HEK293 (cell line): ENCODE data around the gene CDC14A.

Experiments used
- CTCF ChIA-PET: fragments of 350-600 bp; formaldehyde crosslinking; extraction: SDS; loops from one replicate; lab custom pipeline; 2021; ENCODE audit warnings: antibody characterized with exemption; lab: Yijun Ruan, JAX
- POLR2A ChIA-PET: fragments of 300-600 bp; formaldehyde crosslinking; extraction: SDS; loops from one replicate; lab custom pipeline; 2020; ENCODE audit warnings: antibody characterized with exemption, inconsistent platforms; lab: Yijun Ruan, JAX
- H3K27ac ChIP-seq: fragments of 200-500 bp; sonication (Bioruptor generic); 2 replicates; pipeline ENCODE4 v1.5.1; 2014; ENCODE audit warnings: low read depth, low read length, control low read depth, inconsistent platforms; ENCODE audit errors: extremely low read depth
- H3K36me3 ChIP-seq, 2 experiments: fragments of 200-500 bp in 1 of 2; sonication (Bioruptor generic) in 1 of 2; 1 replicate in 1 of 2; 2 replicates in 1 of 2; pipeline ENCODE4 v1.5.1; 2014 to 2017; ENCODE audit warnings: inconsistent platforms in 2 of 2, low read length in 2 of 2; ENCODE audit not compliant: control insufficient read depth in 2 of 2, insufficient read depth in 1 of 2
- H3K4me1 ChIP-seq: fragments of 200-500 bp; sonication (Bioruptor generic); 2 replicates; pipeline ENCODE4 v1.5.1; 2014; ENCODE audit warnings: mild to moderate bottlenecking, low read length, inconsistent platforms; ENCODE audit not compliant: control insufficient read depth, insufficient read depth
- H3K4me3 ChIP-seq: 2 replicates; pipeline ENCODE4 v1.5.1; 2011; ENCODE audit warnings: low read depth, mild to moderate bottlenecking, control low read depth, low read length, moderate library complexity
- H3K9me3 ChIP-seq: fragments of 200-500 bp; sonication (Bioruptor generic); 2 replicates; pipeline ENCODE4 v1.5.1; 2014; ENCODE audit warnings: low read depth, low read length, inconsistent platforms; ENCODE audit not compliant: control insufficient read depth, insufficient read depth
- ATF2 ChIP-seq: fragments of 450-650 bp; formaldehyde crosslinking; IDR thresholded peaks from 2 replicates; pipeline ENCODE4 v1.5.1; 2016; ENCODE audit warnings: missing biosample characterization, missing genetic modification characterization, low read depth
- CTCF ChIP-seq: fragments of 450-650 bp; formaldehyde crosslinking; IDR thresholded peaks from 2 replicates; pipeline ENCODE4 v1.5.1; 2016; ENCODE audit warnings: missing biosample characterization, missing genetic modification characterization
- GFI1B ChIP-seq: fragments of 450-650 bp; formaldehyde crosslinking; IDR thresholded peaks from 2 replicates; pipeline ENCODE4 v1.5.1; 2016; ENCODE audit warnings: missing biosample characterization, missing genetic modification characterization
- HIC1 ChIP-seq: fragments of 450-650 bp; formaldehyde crosslinking; IDR thresholded peaks from 2 replicates; pipeline ENCODE4 v1.5.1; 2016; ENCODE audit warnings: missing biosample characterization, missing genetic modification characterization
- HOXC10 ChIP-seq: sonication (generic); formaldehyde crosslinking; IDR thresholded peaks from 2 replicates; pipeline ENCODE4 v1.8.1; 2023; ENCODE audit warnings: mild to moderate bottlenecking, missing genetic modification reagents
- KLF9 ChIP-seq: fragments of 450-650 bp; formaldehyde crosslinking; IDR thresholded peaks from 2 replicates; pipeline ENCODE4 v1.5.1; 2016; ENCODE audit warnings: missing biosample characterization, missing genetic modification characterization, low read depth
- MEIS1 ChIP-seq: sonication (generic); formaldehyde crosslinking; IDR thresholded peaks from 2 replicates; pipeline ENCODE4 v1.8.1; 2022; ENCODE audit warnings: missing genetic modification reagents, mild to moderate bottlenecking, borderline replicate concordance
- PRDM10 ChIP-seq: fragments of 450-650 bp; formaldehyde crosslinking; IDR thresholded peaks from 2 replicates; pipeline ENCODE4 v1.5.1; 2016; ENCODE audit warnings: missing biosample characterization, missing genetic modification characterization
- ZBTB48 ChIP-seq: fragments of 450-650 bp; formaldehyde crosslinking; IDR thresholded peaks from 2 replicates; pipeline ENCODE4 v1.5.1; 2016; ENCODE audit warnings: missing biosample characterization, missing genetic modification characterization
- ZFP3 ChIP-seq: fragments of 450-650 bp; formaldehyde crosslinking; IDR thresholded peaks from 2 replicates; pipeline ENCODE4 v1.5.1; 2016; ENCODE audit warnings: low read depth, missing biosample characterization, missing genetic modification characterization
- ZNF114 ChIP-seq: fragments of 450-650 bp; formaldehyde crosslinking; IDR thresholded peaks from 2 replicates; pipeline ENCODE4 v1.5.0; 2017; ENCODE audit warnings: missing biosample characterization, missing genetic modification characterization
- ZNF121 ChIP-seq: fragments of 450-650 bp; formaldehyde crosslinking; IDR thresholded peaks from 2 replicates; pipeline ENCODE4 v1.5.1; 2016; ENCODE audit warnings: missing biosample characterization, missing genetic modification characterization
- ZNF138 ChIP-seq: fragments of 450-650 bp; formaldehyde crosslinking; IDR thresholded peaks from 2 replicates; pipeline ENCODE4 v1.5.1; 2016; ENCODE audit warnings: missing biosample characterization, missing genetic modification characterization, borderline replicate concordance
- ZNF175 ChIP-seq: fragments of 450-650 bp; formaldehyde crosslinking; IDR thresholded peaks from 2 replicates; pipeline ENCODE4 v1.5.1; 2016; ENCODE audit warnings: missing biosample characterization, missing genetic modification characterization
- ZNF214 ChIP-seq: fragments of 450-650 bp; formaldehyde crosslinking; IDR thresholded peaks from 2 replicates; pipeline ENCODE4 v1.5.1; 2017; ENCODE audit warnings: missing biosample characterization, mild to moderate bottlenecking, missing genetic modification characterization, borderline replicate concordance
- ZNF239 ChIP-seq: fragments of 450-650 bp; formaldehyde crosslinking; IDR thresholded peaks from 2 replicates; pipeline ENCODE4 v1.5.1; 2016; ENCODE audit warnings: missing biosample characterization, missing genetic modification characterization
- ZNF473 ChIP-seq: fragments of 450-650 bp; formaldehyde crosslinking; IDR thresholded peaks from 2 replicates; pipeline ENCODE4 v1.5.1; 2017; ENCODE audit warnings: missing biosample characterization, missing genetic modification characterization
- ZNF555 ChIP-seq: fragments of 450-650 bp; formaldehyde crosslinking; conservative IDR thresholded peaks from 2 replicates; pipeline ENCODE4 v1.5.1; 2017; ENCODE audit warnings: missing biosample characterization, mild to moderate bottlenecking, missing genetic modification characterization, inconsistent platforms
- ZNF561 ChIP-seq: fragments of 450-650 bp; IDR thresholded peaks from 2 replicates; pipeline ENCODE4 v1.5.1; 2018; ENCODE audit warnings: missing biosample characterization, missing genetic modification characterization, borderline replicate concordance
- ZNF664 ChIP-seq: fragments of 450-650 bp; formaldehyde crosslinking; IDR thresholded peaks from 2 replicates; pipeline ENCODE4 v1.5.1; 2016; ENCODE audit warnings: missing biosample characterization, missing genetic modification characterization
- ZNF701 ChIP-seq: fragments of 450-650 bp; formaldehyde crosslinking; IDR thresholded peaks from 2 replicates; pipeline ENCODE4 v1.5.1; 2016; ENCODE audit warnings: missing biosample characterization, missing genetic modification characterization
- ZSCAN16 ChIP-seq: fragments of 450-650 bp; formaldehyde crosslinking; IDR thresholded peaks from 2 replicates; pipeline ENCODE4 v1.5.1; 2016; ENCODE audit warnings: missing biosample characterization, missing genetic modification characterization

Gene CDC14A

GRCh38 chr1:100511773-100512172, 159.5 kb downstream of the CDC14A start (continued):
- TF ChIP-seq ZNF664 (tag by site-specific recombination) (no peak), ZNF561 (tag by site-specific recombination) (no peak), ZNF121 (tag by site-specific recombination) (no peak), KLF9 (tag by site-specific recombination) (no peak)
- TF ChIP-seq, all 188 proteins: peak for 0

- Histone ChIP-seq H3K4me3 (no peak overlapping the region), H3K9me3 (no peaks in the 10 kb centered on the region), H3K4me1 (no peaks in the 10 kb centered on the region), H3K27ac (no peak overlapping the region), H3K36me3 (peaks cover 0 to 3% of the 10 kb centered on the region in 2 experiments; a peak in 1 of 3 replicates)
- TF ChIP-seq MEIS1 (CRISPR knock-in tag) (no peak), ZSCAN16 (tag by site-specific recombination) (no peak), PRDM10 (no peak), ZNF121 (tag by site-specific recombination) (no peak), ZNF138 (tag by site-specific recombination) (no peak), ZFP3 (tag by site-specific recombination) (no peak), ZNF555 (tag by site-specific recombination) (no peak), ZNF701 (tag by site-specific recombination) (no peak), CTCF (tag by site-specific recombination) (no peak), ATF2 (tag by site-specific recombination) (no peak), ZNF175 (tag by site-specific recombination) (no peak), ZNF114 (tag by site-specific recombination) (no peak), ZNF214 (no peak), HIC1 (tag by site-specific recombination) (no peak), ZBTB48 (tag by site-specific recombination) (no peak), HOXC10 (CRISPR knock-in tag) (no peak), ZNF239 (tag by site-specific recombination) (no peak), GFI1B (tag by site-specific recombination) (no peak), ZNF473 (tag by site-specific recombination) (no peak)
- ChIA-PET CTCF (interaction anchor here (0.7 kb wide), 1 partner anchor 28 kb away, joined by 3 read pairs; no protein-coding TSS in a partner anchor), POLR2A (no interaction called here)
Observed at GRCh38 chr1:100512803-100513352, 160.6 kb downstream of the CDC14A start.
